ENCODE results near the gene PLTP. TPM values are rescaled to one million over a fixed set of nuclear protein-coding genes. Genes with fewer than 3 reads are reported as not detected.
A peak's percentile ranks its signal among the peaks of the same experiment; 100 is the strongest.

The PLTP gene
- polyA plus RNA-seq, 3 donors, result 1.6 to 3.0 (median 2.9) TPM

GRCh38 chr20:45949542-45950329 is 37.8 kb upstream of the PLTP start:
- H4K20me1 ChIP-seq (ENCODE audit: insufficient read depth, low read length), result peaks cover 53% of the 10 kb centered on the region
- DNase-seq, result no peak
- intact Hi-C loops (cut with micrococcal nuclease), result no loop called here
- H3K4me2 ChIP-seq (replicated peaks; ENCODE audit: extremely low read depth, low read length, poor library complexity, severe bottlenecking), result no peak overlapping the region
- 91% methylated on average over 12 of the region's 13 CpGs for WGBS (ENCODE audit: insufficient coverage)
- peaks cover 22% of the 10 kb centered on the region for H3K4me1 Mint-ChIP-seq
- peaks cover 81 to 93% of the 10 kb centered on the region in 2 donors for H3K36me3 Mint-ChIP-seq
- TF ChIP-seq, protein P1, sequence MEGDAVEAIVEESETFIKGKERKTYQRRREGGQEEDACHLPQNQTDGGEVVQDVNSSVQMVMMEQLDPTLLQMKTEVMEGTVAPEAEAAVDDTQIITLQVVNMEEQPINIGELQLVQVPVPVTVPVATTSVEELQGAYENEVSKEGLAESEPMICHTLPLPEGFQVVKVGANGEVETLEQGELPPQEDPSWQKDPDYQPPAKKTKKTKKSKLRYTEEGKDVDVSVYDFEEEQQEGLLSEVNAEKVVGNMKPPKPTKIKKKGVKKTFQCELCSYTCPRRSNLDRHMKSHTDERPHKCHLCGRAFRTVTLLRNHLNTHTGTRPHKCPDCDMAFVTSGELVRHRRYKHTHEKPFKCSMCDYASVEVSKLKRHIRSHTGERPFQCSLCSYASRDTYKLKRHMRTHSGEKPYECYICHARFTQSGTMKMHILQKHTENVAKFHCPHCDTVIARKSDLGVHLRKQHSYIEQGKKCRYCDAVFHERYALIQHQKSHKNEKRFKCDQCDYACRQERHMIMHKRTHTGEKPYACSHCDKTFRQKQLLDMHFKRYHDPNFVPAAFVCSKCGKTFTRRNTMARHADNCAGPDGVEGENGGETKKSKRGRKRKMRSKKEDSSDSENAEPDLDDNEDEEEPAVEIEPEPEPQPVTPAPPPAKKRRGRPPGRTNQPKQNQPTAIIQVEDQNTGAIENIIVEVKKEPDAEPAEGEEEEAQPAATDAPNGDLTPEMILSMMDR (IDR thresholded peaks at IDR 0.05), result no peak
- no peak overlapping the region for H3K9ac ChIP-seq (ENCODE audit: insufficient read depth, low read length, poor library complexity, severe bottlenecking)
- H3K27me3 Mint-ChIP-seq (ENCODE audit: low read depth in 3 of 3), result no peaks in the 10 kb centered on the region
- H3K4me1 ChIP-seq (ENCODE audit: control insufficient read depth in 1 of 2, insufficient read depth in 2 of 2, low read length in 2 of 2), result peaks cover 26 to 33% of the 10 kb centered on the region in 2 donors
- no peaks in the 10 kb centered on the region for H3K9me3 Mint-ChIP-seq
- H3K36me3 ChIP-seq (replicated peaks in 1 of 2; ENCODE audit: control insufficient read depth in 1 of 2, insufficient read depth in 2 of 2, low read length in 2 of 2), result peaks cover 78 to 95% of the 10 kb centered on the region in 2 donors
- H3K79me2 ChIP-seq (ENCODE audit: insufficient read depth, low read length), result no peaks in the 10 kb centered on the region
- peak overlapping the region in 1 of 2 donors; percentile 22 for H3K27ac ChIP-seq (ENCODE audit: low read depth in 1 of 2, low read length in 2 of 2)
- no peak overlapping the region for H3K4me3 ChIP-seq (replicated peaks in 1 of 3; ENCODE audit: low read depth in 2 of 3, low read length in 3 of 3)
- H3K9me3 ChIP-seq (replicated peaks in 1 of 2; ENCODE audit: control insufficient read depth in 1 of 2, insufficient read depth in 1 of 2, low read length in 2 of 2), result no peaks in the 10 kb centered on the region
- H2AFZ ChIP-seq (ENCODE audit: insufficient read depth, low read depth, low read length, poor library complexity, severe bottlenecking), result no peak overlapping the region
- no peaks in the 10 kb centered on the region for H3K27me3 ChIP-seq (ENCODE audit: control insufficient read depth in 2 of 2, insufficient read depth in 2 of 2, low read length in 2 of 2)
- no peak overlapping the region for H3K4me3 Mint-ChIP-seq
- H3K27ac Mint-ChIP-seq, result peak overlapping the region in 5 of 7 donors; percentile 15 to 78 (median 50)

DNA sequence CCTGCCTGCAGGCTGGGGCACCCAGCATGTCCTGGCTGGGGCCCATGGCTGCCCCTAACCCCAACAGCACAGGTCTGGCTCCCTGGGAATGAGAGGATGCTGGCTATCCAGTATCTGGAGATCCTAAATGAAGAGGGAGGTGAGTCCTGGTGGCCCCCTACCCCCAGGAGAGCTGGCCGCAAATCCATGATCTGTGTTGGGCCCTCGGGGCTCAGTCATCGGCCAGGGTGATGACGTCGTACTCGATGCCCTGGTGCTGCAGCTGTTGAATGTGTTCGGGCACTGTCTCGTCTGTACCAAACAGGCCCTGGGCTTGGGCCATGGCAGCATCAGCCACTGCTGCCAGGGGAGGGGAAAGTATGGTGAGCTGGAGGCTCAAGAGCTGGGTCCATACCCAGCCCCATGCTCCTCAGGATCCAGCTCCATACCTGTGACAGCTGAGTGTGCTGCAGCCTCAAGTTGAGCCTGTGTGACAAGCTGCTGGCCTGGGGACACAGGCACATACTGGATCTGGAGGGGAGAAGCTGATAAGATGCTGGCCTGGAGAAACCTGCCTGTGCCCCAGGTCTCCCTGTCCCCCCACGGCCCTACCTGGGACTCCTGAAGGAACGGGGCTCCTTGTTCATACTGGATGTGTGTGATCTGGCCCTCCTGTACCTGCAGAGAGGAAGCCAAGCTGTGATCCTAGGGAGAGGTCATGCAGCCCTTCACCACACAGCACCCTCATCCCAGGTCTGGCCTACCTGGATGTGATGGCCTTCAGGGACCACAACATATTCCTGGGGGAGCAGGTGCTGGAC is 37.0 kb upstream of the PLTP start:
- Histone ChIP-seq H3K4me1 (ENCODE audit: control insufficient read depth in 1 of 2, insufficient read depth in 2 of 2, low read length in 2 of 2) (peaks cover 34 to 41% of the 10 kb centered on the region in 2 donors), H3K79me2 (ENCODE audit: insufficient read depth, low read length) (no peaks in the 10 kb centered on the region), H2AFZ (ENCODE audit: insufficient read depth, low read depth, low read length, poor library complexity, severe bottlenecking) (no peak overlapping the region), H3K27ac (ENCODE audit: low read depth in 1 of 2, low read length in 2 of 2) (peak overlapping the region in 1 of 2 donors; percentile 75), H3K4me2 (replicated peaks; ENCODE audit: extremely low read depth, low read length, poor library complexity, severe bottlenecking) (no peak overlapping the region), H3K9me3 (replicated peaks in 1 of 2; ENCODE audit: control insufficient read depth in 1 of 2, insufficient read depth in 1 of 2, low read length in 2 of 2) (no peaks in the 10 kb centered on the region), H3K9ac (ENCODE audit: insufficient read depth, low read length, poor library complexity, severe bottlenecking) (no peak overlapping the region), H3K27me3 (ENCODE audit: control insufficient read depth in 2 of 2, insufficient read depth in 2 of 2, low read length in 2 of 2) (no peaks in the 10 kb centered on the region), H3K36me3 (replicated peaks in 1 of 2; ENCODE audit: control insufficient read depth in 1 of 2, insufficient read depth in 2 of 2, low read length in 2 of 2) (peaks cover 79 to 100% of the 10 kb centered on the region in 2 donors), H3K4me3 (replicated peaks in 1 of 3; ENCODE audit: low read depth in 2 of 3, low read length in 3 of 3) (no peak overlapping the region), H4K20me1 (ENCODE audit: insufficient read depth, low read length) (peaks cover 53% of the 10 kb centered on the region)
- H3K4me1 Mint-ChIP-seq, result peaks cover 30% of the 10 kb centered on the region
- H3K36me3 Mint-ChIP-seq, result peaks cover 88 to 95% of the 10 kb centered on the region in 2 donors
- no peak overlapping the region for H3K4me3 Mint-ChIP-seq
- no peaks in the 10 kb centered on the region for H3K27me3 Mint-ChIP-seq (ENCODE audit: low read depth in 3 of 3)
- H3K27ac Mint-ChIP-seq, result peak overlapping the region in 5 of 7 donors; percentile 13 to 82 (median 57)
- TF ChIP-seq, protein P1 (IDR thresholded peaks at IDR 0.05), result no peak
- WGBS (ENCODE audit: insufficient coverage), result 91% methylated on average over 6 of the region's 10 CpGs
- DNase-seq, result peak in 1 of 3 donors; percentile 9
- intact Hi-C loops (cut with micrococcal nuclease), result no loop called here
- no peaks in the 10 kb centered on the region for H3K9me3 Mint-ChIP-seq

Data from CD14-positive monocyte (primary cell).